ENCODE results near the gene PTPN6.
"Not testable (repeated sequence)": the region's sequence is repeated elsewhere in the genome, so short reads cannot be mapped to it uniquely, and the experiment has no call there.

The PTPN6 gene

GRCh38 chr12:6950811-6951540 lies at the start of gene PTPN6:
Gene PTPN6, plus strand, starts transcription at chr12:6951356. Its CDS starts 157 bp downstream, at chr12:6951513.
- DNase-seq (ENCODE audit: low spot score): no peak

GRCh38 chr12:6902448-6902847 lies 48.7 kb upstream of the PTPN6 start:
- DNase-seq (ENCODE audit: low spot score): no peak

GRCh38 chr12:6903722-6904121 lies 47.4 kb upstream of the PTPN6 start:
- DNase-seq (ENCODE audit: low spot score): no peak

- peak; percentile 95 for DNase-seq (ENCODE audit: low spot score)
Measured at GRCh38 chr12:6904280-6905276, 46.6 kb upstream of the PTPN6 start, which contains the start of gene LRRC23. Gene LRRC23, plus strand, starts transcription at chr12:6904822. Its CDS starts 812 bp downstream, at chr12:6905634.

GRCh38 chr12:6905414-6906040 lies 45.6 kb upstream of the PTPN6 start:
- no peak for DNase-seq (ENCODE audit: low spot score)

GRCh38 chr12:6908141-6908540 lies 43.0 kb upstream of the PTPN6 start:
- DNase-seq (ENCODE audit: low spot score): not testable (repeated sequence)

- no peak for DNase-seq (ENCODE audit: low spot score)
Measured at GRCh38 chr12:6909421-6910145, 41.6 kb upstream of the PTPN6 start.

GRCh38 chr12:6912164-6912935 lies 38.8 kb upstream of the PTPN6 start:
- no peak for DNase-seq (ENCODE audit: low spot score)

- peak; percentile 80 for DNase-seq (ENCODE audit: low spot score)
Measured at GRCh38 chr12:6914246-6914946, 36.8 kb upstream of the PTPN6 start, which contains the start of gene ENO2. Gene ENO2, plus strand, starts transcription at chr12:6914580. Its CDS starts 1,253 bp downstream, at chr12:6915833.

- DNase-seq (ENCODE audit: low spot score): no peak
Measured at GRCh38 chr12:6914947-6915788, 36.0 kb upstream of the PTPN6 start.

- no peak for DNase-seq (ENCODE audit: low spot score)
Measured at GRCh38 chr12:6915789-6916285, 35.3 kb upstream of the PTPN6 start.

GRCh38 chr12:6916426-6917200 lies 34.5 kb upstream of the PTPN6 start:
- DNase-seq (ENCODE audit: low spot score): no peak

- DNase-seq (ENCODE audit: low spot score): no peak
Measured at GRCh38 chr12:6917491-6918231, 33.5 kb upstream of the PTPN6 start.

- DNase-seq (ENCODE audit: low spot score): no peak
Measured at GRCh38 chr12:6919588-6919987, 31.6 kb upstream of the PTPN6 start.

- no peak for DNase-seq (ENCODE audit: low spot score)
Measured at GRCh38 chr12:6921539-6921938, 29.6 kb upstream of the PTPN6 start.

- DNase-seq (ENCODE audit: low spot score): no peak
Measured at GRCh38 chr12:6921996-6922946, 28.9 kb upstream of the PTPN6 start.

Measured in RKO (cell line).